ENCODE data around the gene WWP2. TPM values are rescaled to one million over a fixed set of nuclear protein-coding genes. Genes with fewer than 3 reads are reported as not detected.

The WWP2 gene
- total RNA-seq, 1 experiment from 2014 or later = 22.8 TPM

DNA sequence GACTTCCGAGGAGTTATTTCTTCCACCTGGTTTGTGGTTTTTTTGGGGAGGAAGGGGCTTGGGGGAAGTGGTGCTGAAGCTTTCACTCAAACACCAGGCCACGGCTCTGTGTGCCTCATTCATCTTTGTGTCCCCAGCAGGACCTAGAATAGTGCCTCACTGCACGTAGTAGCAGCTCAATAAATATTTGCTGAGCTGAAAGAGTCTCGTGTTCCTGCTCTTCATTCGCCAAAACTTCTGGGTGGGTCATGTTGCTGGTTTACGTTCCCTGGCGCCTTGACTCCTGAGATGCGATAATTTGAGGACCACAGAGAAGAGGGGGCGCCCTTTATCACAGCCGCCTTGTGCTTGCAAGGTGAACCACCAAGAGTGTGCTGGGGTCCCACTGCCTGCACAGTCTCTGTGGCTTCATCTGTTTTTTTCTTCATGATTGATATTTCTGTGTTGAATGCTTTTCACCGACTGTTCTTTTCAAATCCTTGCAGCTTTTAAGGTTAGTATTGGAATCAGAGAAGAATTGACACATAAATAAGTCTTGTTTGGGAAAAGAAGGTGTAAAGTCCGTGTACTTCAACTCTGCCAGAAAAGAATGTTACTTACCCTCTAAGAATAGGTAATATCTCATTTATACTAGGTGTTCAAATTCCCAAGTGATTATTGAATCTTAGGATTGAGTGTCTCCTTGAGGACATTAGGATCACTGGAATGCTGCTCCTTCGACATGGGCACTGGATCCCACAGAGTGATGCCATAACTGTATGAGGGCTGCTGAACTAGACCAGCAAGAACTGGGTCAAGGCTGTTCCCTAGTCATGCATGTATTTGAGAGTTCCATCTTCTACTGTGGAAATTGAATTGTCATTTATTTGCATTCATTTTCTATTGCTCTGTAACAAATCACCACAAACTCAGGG, 96.3 kb downstream of the WWP2 start:
- ChIA-PET POLR2A (no interaction called here), CTCF (no interaction called here)
- in situ Hi-C loops (cut with HindIII; ENCODE audit: low pct_unique_long_range_greater_than_20kb, low sequenced_read_pairs) = no loop called here
- H3K4me3 ChIP-seq (ENCODE audit: low read depth in 2 of 2, low read length in 2 of 2) = no peak overlapping the region
- no TSS peak for BruUV-seq (replicated peaks)
- H3K27me3 ChIP-seq (ENCODE audit: control insufficient read depth, insufficient read depth, low read length) = no peaks in the 10 kb centered on the region
- no peak for ATAC-seq
- no peak for DNase-seq (ENCODE audit: low read depth, low spot score)
- TF ChIP-seq, protein P1, sequence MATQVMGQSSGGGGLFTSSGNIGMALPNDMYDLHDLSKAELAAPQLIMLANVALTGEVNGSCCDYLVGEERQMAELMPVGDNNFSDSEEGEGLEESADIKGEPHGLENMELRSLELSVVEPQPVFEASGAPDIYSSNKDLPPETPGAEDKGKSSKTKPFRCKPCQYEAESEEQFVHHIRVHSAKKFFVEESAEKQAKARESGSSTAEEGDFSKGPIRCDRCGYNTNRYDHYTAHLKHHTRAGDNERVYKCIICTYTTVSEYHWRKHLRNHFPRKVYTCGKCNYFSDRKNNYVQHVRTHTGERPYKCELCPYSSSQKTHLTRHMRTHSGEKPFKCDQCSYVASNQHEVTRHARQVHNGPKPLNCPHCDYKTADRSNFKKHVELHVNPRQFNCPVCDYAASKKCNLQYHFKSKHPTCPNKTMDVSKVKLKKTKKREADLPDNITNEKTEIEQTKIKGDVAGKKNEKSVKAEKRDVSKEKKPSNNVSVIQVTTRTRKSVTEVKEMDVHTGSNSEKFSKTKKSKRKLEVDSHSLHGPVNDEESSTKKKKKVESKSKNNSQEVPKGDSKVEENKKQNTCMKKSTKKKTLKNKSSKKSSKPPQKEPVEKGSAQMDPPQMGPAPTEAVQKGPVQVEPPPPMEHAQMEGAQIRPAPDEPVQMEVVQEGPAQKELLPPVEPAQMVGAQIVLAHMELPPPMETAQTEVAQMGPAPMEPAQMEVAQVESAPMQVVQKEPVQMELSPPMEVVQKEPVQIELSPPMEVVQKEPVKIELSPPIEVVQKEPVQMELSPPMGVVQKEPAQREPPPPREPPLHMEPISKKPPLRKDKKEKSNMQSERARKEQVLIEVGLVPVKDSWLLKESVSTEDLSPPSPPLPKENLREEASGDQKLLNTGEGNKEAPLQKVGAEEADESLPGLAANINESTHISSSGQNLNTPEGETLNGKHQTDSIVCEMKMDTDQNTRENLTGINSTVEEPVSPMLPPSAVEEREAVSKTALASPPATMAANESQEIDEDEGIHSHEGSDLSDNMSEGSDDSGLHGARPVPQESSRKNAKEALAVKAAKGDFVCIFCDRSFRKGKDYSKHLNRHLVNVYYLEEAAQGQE (IDR thresholded peaks at IDR 0.05; ENCODE audit: insufficient read depth in 1 of 2, low read depth in 2 of 2, low read length in 1 of 2) = no peak
- TF ChIP-seq, protein P2, sequence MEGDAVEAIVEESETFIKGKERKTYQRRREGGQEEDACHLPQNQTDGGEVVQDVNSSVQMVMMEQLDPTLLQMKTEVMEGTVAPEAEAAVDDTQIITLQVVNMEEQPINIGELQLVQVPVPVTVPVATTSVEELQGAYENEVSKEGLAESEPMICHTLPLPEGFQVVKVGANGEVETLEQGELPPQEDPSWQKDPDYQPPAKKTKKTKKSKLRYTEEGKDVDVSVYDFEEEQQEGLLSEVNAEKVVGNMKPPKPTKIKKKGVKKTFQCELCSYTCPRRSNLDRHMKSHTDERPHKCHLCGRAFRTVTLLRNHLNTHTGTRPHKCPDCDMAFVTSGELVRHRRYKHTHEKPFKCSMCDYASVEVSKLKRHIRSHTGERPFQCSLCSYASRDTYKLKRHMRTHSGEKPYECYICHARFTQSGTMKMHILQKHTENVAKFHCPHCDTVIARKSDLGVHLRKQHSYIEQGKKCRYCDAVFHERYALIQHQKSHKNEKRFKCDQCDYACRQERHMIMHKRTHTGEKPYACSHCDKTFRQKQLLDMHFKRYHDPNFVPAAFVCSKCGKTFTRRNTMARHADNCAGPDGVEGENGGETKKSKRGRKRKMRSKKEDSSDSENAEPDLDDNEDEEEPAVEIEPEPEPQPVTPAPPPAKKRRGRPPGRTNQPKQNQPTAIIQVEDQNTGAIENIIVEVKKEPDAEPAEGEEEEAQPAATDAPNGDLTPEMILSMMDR (IDR thresholded peaks at IDR 0.05) = no peak
- TF ChIP-seq POLR2AphosphoS5 (IDR thresholded peaks at IDR 0.05; ENCODE audit: low read depth, low read length) (no peak), SIN3A (IDR thresholded peaks at IDR 0.05; ENCODE audit: borderline replicate concordance, insufficient read depth, low read depth, low read length) (no peak), TCF7L2 (IDR thresholded peaks at IDR 0.05; ENCODE audit: low read depth, low read length) (no peak)
- H3K36me3 ChIP-seq (ENCODE audit: control insufficient read depth, insufficient read depth, low read length) = no peaks in the 10 kb centered on the region
- no peak overlapping the region for H3K27ac ChIP-seq (ENCODE audit: low read length)
- intact Hi-C loops (cut with micrococcal nuclease; ENCODE audit: unreplicated experiment) = no loop called here
- H3K9me3 ChIP-seq (ENCODE audit: control insufficient read depth, insufficient read depth, low read depth, low read length) = no peaks in the 10 kb centered on the region
- H3K4me1 ChIP-seq (ENCODE audit: control insufficient read depth, insufficient read depth, low read length) = peaks cover 4% of the 10 kb centered on the region; the same call in 1 of the 2 replicates

DNA sequence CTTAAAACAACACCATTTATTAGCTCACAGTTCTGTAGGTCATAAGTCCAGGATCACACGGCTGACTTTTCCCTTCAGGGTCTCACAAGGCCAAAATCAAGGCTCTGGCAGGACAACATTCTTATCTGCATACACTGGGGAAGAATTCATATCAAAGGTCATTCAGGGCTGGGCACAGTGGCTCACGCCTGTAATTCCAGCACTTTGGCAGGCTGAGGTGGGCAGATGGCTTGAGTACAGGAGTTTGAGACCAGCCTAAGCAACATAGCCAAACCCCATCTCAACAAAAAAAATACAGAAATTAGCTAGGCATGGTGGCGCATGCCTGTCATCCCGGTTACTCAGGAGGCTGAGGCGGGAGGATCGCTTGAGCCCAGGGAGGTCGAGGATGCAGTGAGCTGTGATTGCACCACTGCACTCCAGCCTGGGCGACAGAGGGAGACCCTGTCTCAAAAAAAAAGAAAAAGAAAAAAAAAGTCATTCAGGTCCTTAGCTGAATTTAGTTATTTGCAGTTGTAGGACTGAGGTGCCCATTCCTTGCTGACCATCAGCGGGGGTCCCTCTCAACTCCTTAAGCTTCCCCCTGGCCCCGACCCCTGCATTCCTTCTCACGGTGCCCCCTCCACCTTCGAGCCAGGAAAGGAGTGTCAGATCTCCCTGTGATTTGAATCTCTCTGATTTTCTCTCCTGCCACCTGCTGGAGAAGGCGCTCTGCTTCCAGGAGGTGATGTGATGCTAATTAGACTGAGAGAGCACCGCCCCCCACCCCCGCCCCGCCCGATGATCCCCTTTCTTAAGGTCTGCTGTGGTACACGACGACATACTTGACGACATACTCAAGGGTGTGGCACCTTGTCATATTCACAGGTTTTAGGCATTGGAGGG, 97.2 kb downstream of the WWP2 start:
- 0 out of 2 replicates have a peak, but pooled peaks have one; percentile 42 for ATAC-seq
- H3K27me3 ChIP-seq (ENCODE audit: control insufficient read depth, insufficient read depth, low read length) = no peaks in the 10 kb centered on the region
- no peak overlapping the region for H3K27ac ChIP-seq (ENCODE audit: low read length)
- no peaks in the 10 kb centered on the region for H3K36me3 ChIP-seq (ENCODE audit: control insufficient read depth, insufficient read depth, low read length)
- in situ Hi-C loops (cut with HindIII; ENCODE audit: low pct_unique_long_range_greater_than_20kb, low sequenced_read_pairs) (no loop called here), intact Hi-C loops (cut with micrococcal nuclease; ENCODE audit: unreplicated experiment) (no loop called here)
- H3K4me1 ChIP-seq (ENCODE audit: control insufficient read depth, insufficient read depth, low read length) = peaks cover 4% of the 10 kb centered on the region; the same call in 1 of the 2 replicates
- no peak overlapping the region for H3K4me3 ChIP-seq (ENCODE audit: low read depth in 2 of 2, low read length in 2 of 2)
- TF ChIP-seq TCF7L2 (IDR thresholded peaks at IDR 0.05; ENCODE audit: low read depth, low read length) = no peak
- TF ChIP-seq, protein P2 (IDR thresholded peaks at IDR 0.05) = peak; percentile 68
- ChIA-PET POLR2A (no interaction called here), CTCF (no interaction called here)
- no peaks in the 10 kb centered on the region for H3K9me3 ChIP-seq (ENCODE audit: control insufficient read depth, insufficient read depth, low read depth, low read length)
- no peak for DNase-seq (ENCODE audit: low read depth, low spot score)
- no TSS peak for BruUV-seq (replicated peaks)
